ENCODE measurements around the gene JAK2. TPM values are rescaled to one million over a fixed set of nuclear protein-coding genes. Genes with fewer than 3 reads are reported as not detected.

The JAK2 gene
- total and polyA plus RNA-seq, 2 donors (not counting 3 experiments of a cell fraction or from before 2014, with no cell fraction given), result 2.1 to 10.3 TPM

GRCh38 chr9:4985386-4986266 is 554 bp downstream of the JAK2 start:
- Histone ChIP-seq H3K79me2 (ENCODE audit: control insufficient read depth, insufficient read depth, low read length) (peaks cover 34% of the 10 kb centered on the region), H3K9me3 (replicated peaks; ENCODE audit: control insufficient read depth, insufficient read depth, low read length) (no peaks in the 10 kb centered on the region), H2AFZ (ENCODE audit: low read depth, low read length) (peak overlapping the region; percentile 86), H3K27ac (ENCODE audit: insufficient read depth, low read depth, low read length) (peak overlapping the region; percentile 90), H3K9me1 (replicated peaks; ENCODE audit: control insufficient read depth, extremely low read depth, insufficient read depth, low read length) (no peaks in the 10 kb centered on the region), H3K4me3 (replicated peaks in 1 of 3; ENCODE audit: insufficient read depth in 1 of 3, low read depth in 1 of 3, low read length in 3 of 3) (peak overlapping the region; percentile 63 to 86 (median 79)), H3K4me2 (ENCODE audit: insufficient read depth, low read length) (peak overlapping the region; percentile 99), H4K20me1 (replicated peaks; ENCODE audit: control insufficient read depth, extremely low read depth, insufficient read depth, low read length) (no peaks in the 10 kb centered on the region), H3K36me3 (ENCODE audit: control insufficient read depth in 2 of 2, extremely low read depth in 1 of 2, insufficient read depth in 2 of 2, low read length in 2 of 2) (peaks cover 0 to 2% of the 10 kb centered on the region in 2 experiments), H3K9ac (replicated peaks; ENCODE audit: extremely low read depth, insufficient read depth, low read length) (peak overlapping the region; percentile 86), H3K27me3 (ENCODE audit: control insufficient read depth in 2 of 2, insufficient read depth in 2 of 2, low read length in 2 of 2) (no peaks in the 10 kb centered on the region), H3K4me1 (ENCODE audit: control insufficient read depth, extremely low read depth, insufficient read depth, low read length) (peaks cover 36% of the 10 kb centered on the region)
- FAIRE-seq (peak; percentile 18), DNase-seq (ENCODE audit: low read depth, low spot score) (peak; percentile 67)
- BruUV-seq (replicated peaks), result TSS peak; percentile 41
- dilution Hi-C loops (cut with MboI; ENCODE audit: extremely low pct_ligation_motif_present, low sequenced_read_pairs), result no loop called here
- ChIA-PET CTCF (interaction anchor here (1.1 to 6.7 kb wide), 8 partner anchors 49 to 615 kb away, joined by 3 to 215 read pairs (median 6); partner anchors contain the start of gene RCL1), POLR2A (interaction anchor here (0.6 to 1.3 kb wide), 4 partner anchors 61 to 222 kb away, joined by 3 to 5 read pairs (median 4); partner anchors contain the start of gene RCL1)
- no peak for TF ChIP-seq FOS (IDR thresholded peaks at IDR 0.05; ENCODE audit: borderline replicate concordance, insufficient read depth, low read length)
- TF ChIP-seq MYC (IDR thresholded peaks at IDR 0.05; ENCODE audit: low read depth, low read length), result no peak
- no peak for TF ChIP-seq GATA2 (IDR thresholded peaks at IDR 0.05; ENCODE audit: insufficient read depth, insufficient read length, low read depth, low read length)
- intact Hi-C loops (cut with micrococcal nuclease), result loop anchor here (1.0 to 5.0 kb wide), 5 partner anchors 151 to 607 kb away; partner anchors contain the start of gene RCL1

DNA sequence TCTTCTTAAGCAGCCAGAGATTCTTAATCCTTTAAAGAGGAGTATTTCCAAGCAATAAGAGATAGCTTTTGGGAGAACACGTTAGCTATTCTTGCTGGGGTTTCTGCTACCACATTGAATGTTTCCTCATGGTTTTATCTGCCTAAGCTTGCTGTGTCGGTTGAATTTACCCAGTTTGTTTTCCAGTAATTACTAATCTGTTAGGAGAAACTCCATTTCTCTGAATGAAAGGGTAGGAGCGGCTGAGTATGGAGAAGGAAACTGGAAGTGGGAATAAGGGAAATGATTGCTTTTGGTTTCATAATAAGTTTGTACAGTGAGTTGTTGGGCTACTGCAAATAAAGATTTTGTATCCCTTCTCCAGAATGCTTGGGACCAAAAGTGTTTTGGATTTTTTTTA is 1.2 kb downstream of the JAK2 start:
- dilution Hi-C loops (cut with MboI; ENCODE audit: extremely low pct_ligation_motif_present, low sequenced_read_pairs), result no loop called here
- intact Hi-C loops (cut with micrococcal nuclease), result loop anchor here (5.0 kb wide), 2 partner anchors 604 to 606 kb away; no protein-coding TSS in a partner anchor
- H4K20me1 ChIP-seq (replicated peaks; ENCODE audit: control insufficient read depth, extremely low read depth, insufficient read depth, low read length), result no peaks in the 10 kb centered on the region
- H3K79me2 ChIP-seq (ENCODE audit: control insufficient read depth, insufficient read depth, low read length), result peaks cover 34% of the 10 kb centered on the region
- no TSS peak for BruUV-seq (replicated peaks)
- peaks cover 36% of the 10 kb centered on the region for H3K4me1 ChIP-seq (ENCODE audit: control insufficient read depth, extremely low read depth, insufficient read depth, low read length)
- peak overlapping the region; percentile 99 for H3K4me2 ChIP-seq (ENCODE audit: insufficient read depth, low read length)
- H3K9me1 ChIP-seq (replicated peaks; ENCODE audit: control insufficient read depth, extremely low read depth, insufficient read depth, low read length), result no peaks in the 10 kb centered on the region
- CTCF ChIA-PET, result interaction anchor here (0.8 to 6.7 kb wide), 6 partner anchors 131 to 614 kb away, joined by 3 to 215 read pairs (median 10); partner anchors contain the start of gene RCL1
- no peak for TF ChIP-seq MYC (IDR thresholded peaks at IDR 0.05; ENCODE audit: low read depth, low read length)
- FAIRE-seq, result no peak
- peak overlapping the region; percentile 63 to 86 (median 79) for H3K4me3 ChIP-seq (replicated peaks in 1 of 3; ENCODE audit: insufficient read depth in 1 of 3, low read depth in 1 of 3, low read length in 3 of 3)
- POLR2A ChIA-PET, result no interaction called here
- DNase-seq (ENCODE audit: low read depth, low spot score), result no peak
- no peaks in the 10 kb centered on the region for H3K27me3 ChIP-seq (ENCODE audit: control insufficient read depth in 2 of 2, insufficient read depth in 2 of 2, low read length in 2 of 2)
- peak overlapping the region; percentile 86 for H2AFZ ChIP-seq (ENCODE audit: low read depth, low read length)
- H3K27ac ChIP-seq (ENCODE audit: insufficient read depth, low read depth, low read length), result peak overlapping the region; percentile 90
- H3K36me3 ChIP-seq (ENCODE audit: control insufficient read depth in 2 of 2, extremely low read depth in 1 of 2, insufficient read depth in 2 of 2, low read length in 2 of 2), result peaks cover 0 to 2% of the 10 kb centered on the region in 2 experiments
- no peaks in the 10 kb centered on the region for H3K9me3 ChIP-seq (replicated peaks; ENCODE audit: control insufficient read depth, insufficient read depth, low read length)
- peak overlapping the region; percentile 86 for H3K9ac ChIP-seq (replicated peaks; ENCODE audit: extremely low read depth, insufficient read depth, low read length)
